Neural cell (in vitro differentiated cells): ENCODE data around the gene RAET1E.

Experiments used
- CTCF ChIP-seq: fragments of 450-650 bp; IDR thresholded peaks from 2 replicates; pipeline ENCODE4 v1.5.1; 2014; ENCODE audit warnings: antibody characterized with exemption, mild to moderate bottlenecking, moderate library complexity; ENCODE audit not compliant: poor library complexity, severe bottlenecking
- POLR2AphosphoS5 ChIP-seq: IDR thresholded peaks from 2 replicates; pipeline ENCODE4 v1.6.1; 2012

- TF ChIP-seq CTCF = no peak
- TF ChIP-seq POLR2AphosphoS5 = no peak
These were observed 12.0 kb downstream of the RAET1E start for GRCh38 chr6:149885888-149886287.
